Measurements from ENCODE around the gene MAD1L1. TPM values are rescaled to one million over a fixed set of nuclear protein-coding genes. Genes with fewer than 3 reads are reported as not detected.

Gene MAD1L1
- total RNA-seq, 4 donors from 2014 or later = 22.3 to 56.6 (median 35.0) TPM

GRCh38 chr7:2010101-2010500 is 222.6 kb downstream of the MAD1L1 start:
- TF ChIP-seq EP300 (IDR thresholded peaks at IDR 0.05) (no peak), CTCF (IDR thresholded peaks at IDR 0.05) (no peak), POLR2A (IDR thresholded peaks at IDR 0.05) (no peak), POLR2AphosphoS5 (IDR thresholded peaks at IDR 0.05) (no peak)
- Histone ChIP-seq H3K4me1 (peaks cover 0 to 22% (median 0%) of the 10 kb centered on the region in 3 donors), H3K4me3 (no peak overlapping the region), H3K9me3 (no peaks in the 10 kb centered on the region), H3K36me3 (peaks cover 0 to 25% of the 10 kb centered on the region in 2 donors), H3K27ac (no peak overlapping the region), H3K27me3 (no peaks in the 10 kb centered on the region)
- no peak for ATAC-seq
- 86% methylated on average over 3 to 4 of the region's 17 CpGs for WGBS, 2 donors (ENCODE audit: low coverage in 1 of 2)

DNA sequence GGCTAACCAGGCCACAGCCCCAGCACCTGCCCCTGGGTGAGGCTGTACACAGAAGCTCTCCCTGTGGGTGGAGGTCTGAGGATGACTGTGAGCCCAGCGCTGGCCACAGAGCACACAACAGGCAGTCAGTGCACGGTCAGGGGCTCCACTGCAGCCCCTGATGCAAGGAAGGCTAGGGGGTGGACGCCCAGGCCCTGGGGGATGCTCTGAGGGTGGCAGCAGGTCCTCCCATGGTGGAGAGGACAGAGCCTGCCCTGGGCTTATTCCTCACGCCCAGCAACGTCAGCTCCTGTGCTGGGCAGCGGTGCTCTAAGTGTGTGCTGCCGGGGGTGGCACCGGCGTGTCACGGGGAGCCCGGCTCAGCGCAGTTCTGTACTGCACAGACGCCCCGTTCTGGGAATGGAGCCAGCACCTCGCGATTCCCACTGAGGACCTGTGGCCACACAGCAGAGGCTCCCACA is 223.2 kb downstream of the MAD1L1 start:
- Histone ChIP-seq H3K27ac (no peak overlapping the region), H3K4me1 (peaks cover 0 to 22% (median 0%) of the 10 kb centered on the region in 3 donors), H3K4me3 (no peak overlapping the region), H3K9me3 (no peaks in the 10 kb centered on the region), H3K36me3 (peaks cover 0 to 25% of the 10 kb centered on the region in 2 donors), H3K27me3 (no peaks in the 10 kb centered on the region)
- WGBS, 2 donors (ENCODE audit: low coverage in 1 of 2) = 61% methylated on average over 6 of the region's 16 CpGs; no CpG with 5 or more reads in 1 of the 2 donors
- TF ChIP-seq EP300 (IDR thresholded peaks at IDR 0.05) = no peak
- TF ChIP-seq POLR2AphosphoS5 (IDR thresholded peaks at IDR 0.05) = no peak
- peak; percentile 36 for ATAC-seq

- H3K4me1 ChIP-seq = peaks cover 0 to 22% (median 0%) of the 10 kb centered on the region in 3 donors
- no peak overlapping the region for H3K27ac ChIP-seq
- TF ChIP-seq EP300 (IDR thresholded peaks at IDR 0.05) (no peak), CTCF (IDR thresholded peaks at IDR 0.05) (no peak), POLR2AphosphoS5 (IDR thresholded peaks at IDR 0.05) (no peak), POLR2A (IDR thresholded peaks at IDR 0.05) (no peak)
- ATAC-seq = peak; percentile 26
- H3K4me3 ChIP-seq = no peak overlapping the region
- H3K27me3 ChIP-seq = no peaks in the 10 kb centered on the region
- no peaks in the 10 kb centered on the region for H3K9me3 ChIP-seq
- H3K36me3 ChIP-seq = peaks cover 0 to 21% of the 10 kb centered on the region in 2 donors
- WGBS, 2 donors (ENCODE audit: low coverage in 1 of 2) = 85 to 98% methylated on average over 6 to 7 of the region's 25 CpGs
These were observed 223.7 kb downstream of the MAD1L1 start for GRCh38 chr7:2008936-2009540.

GRCh38 chr7:2008101-2008935 is 224.4 kb downstream of the MAD1L1 start:
- TF ChIP-seq EP300 (IDR thresholded peaks at IDR 0.05) (no peak), POLR2A (IDR thresholded peaks at IDR 0.05) (no peak), CTCF (IDR thresholded peaks at IDR 0.05) (no peak), POLR2AphosphoS5 (IDR thresholded peaks at IDR 0.05) (no peak)
- 81 to 82% methylated on average over 5 to 6 of the region's 28 CpGs for WGBS, 2 donors (ENCODE audit: low coverage in 1 of 2)
- peaks cover 0 to 13% of the 10 kb centered on the region in 2 donors for H3K36me3 ChIP-seq
- H3K4me3 ChIP-seq = no peak overlapping the region
- peaks cover 0 to 20% (median 0%) of the 10 kb centered on the region in 3 donors for H3K4me1 ChIP-seq
- no peak overlapping the region for H3K27ac ChIP-seq
- no peak for ATAC-seq
- no peaks in the 10 kb centered on the region for H3K9me3 ChIP-seq
- no peaks in the 10 kb centered on the region for H3K27me3 ChIP-seq

DNA sequence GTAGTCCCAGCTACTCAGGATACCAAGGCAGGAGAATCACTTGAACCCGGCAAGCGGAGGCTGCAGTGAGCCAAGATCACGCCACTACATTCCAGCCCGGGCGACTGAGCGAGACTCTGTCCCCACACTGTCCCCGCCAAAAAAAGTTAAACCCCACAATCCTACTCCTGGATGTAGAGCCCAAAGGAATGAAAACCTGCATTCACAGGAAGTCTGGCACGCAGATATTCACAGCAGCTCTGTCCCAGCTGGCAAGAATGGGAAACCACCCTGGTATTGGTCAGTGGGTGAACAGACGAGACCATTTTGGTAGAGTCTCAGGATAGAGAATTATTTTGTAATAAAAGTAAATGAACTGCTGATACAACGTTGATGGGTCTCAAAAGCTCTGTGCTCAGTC is 225.2 kb downstream of the MAD1L1 start:
- Histone ChIP-seq H3K9me3 (no peaks in the 10 kb centered on the region), H3K4me3 (no peak overlapping the region), H3K27ac (no peak overlapping the region), H3K4me1 (peaks cover 0 to 13% (median 0%) of the 10 kb centered on the region in 3 donors), H3K27me3 (no peaks in the 10 kb centered on the region), H3K36me3 (peaks cover 0 to 6% of the 10 kb centered on the region in 2 donors)
- no peak for ATAC-seq
- WGBS, 2 donors (ENCODE audit: low coverage in 1 of 2) = 69 to 83% methylated on average over 2 to 3 of the region's 10 CpGs
- TF ChIP-seq POLR2AphosphoS5 (IDR thresholded peaks at IDR 0.05) (no peak), CTCF (IDR thresholded peaks at IDR 0.05) (no peak), EP300 (IDR thresholded peaks at IDR 0.05) (no peak), POLR2A (IDR thresholded peaks at IDR 0.05) (no peak)
